NCI-H2107 treated with DMSO at 0.1 percent for 48 hours (cell line): ENCODE data around the gene RBM44.

ENCODE experiments used
- DNase-seq: peaks from one replicate; lab custom pipeline; 2025; ENCODE audit not compliant: unreplicated experiment; lab: John Stamatoyannopoulos, UW

RBM44 gene

GRCh38 chr2:237885111-237885930, 86.7 kb downstream of the RBM44 start:
- DNase-seq, result no peak

- DNase-seq, result no peak
Measured at GRCh38 chr2:237885931-237886684, 87.5 kb downstream of the RBM44 start.

GRCh38 chr2:237886685-237887481, 88.3 kb downstream of the RBM44 start:
- no peak for DNase-seq

GRCh38 chr2:237888389-237888788, 89.8 kb downstream of the RBM44 start:
- no peak for DNase-seq

GRCh38 chr2:237889016-237889415, 90.4 kb downstream of the RBM44 start:
- no peak for DNase-seq

- DNase-seq, result no peak
Measured at GRCh38 chr2:237889811-237890210, 91.2 kb downstream of the RBM44 start.
